Umbilical cord (tissue), 2 donors: Measurements from ENCODE around the gene LAG3. TPM values are rescaled to one million over a fixed set of nuclear protein-coding genes. Genes with fewer than 3 reads are reported as not detected.

Experiments used
- DNase-seq: peaks from one replicate; pipeline ENCODE4 v3.0.0-alpha.2; 2015; ENCODE audit warnings: low spot score
- total RNA-seq: library from RNA; depleted of rRNA; stranded (reverse); fragments of >200 nt; gene quantifications from one replicate; pipeline ENCODE4 v1.2.3, GENCODE V29; 2014; ENCODE audit warnings: low replicate concordance; ENCODE audit not compliant: insufficient read depth

The LAG3 gene
- total RNA-seq, 1 donor from 2014 or later: 1.7 TPM

DNA sequence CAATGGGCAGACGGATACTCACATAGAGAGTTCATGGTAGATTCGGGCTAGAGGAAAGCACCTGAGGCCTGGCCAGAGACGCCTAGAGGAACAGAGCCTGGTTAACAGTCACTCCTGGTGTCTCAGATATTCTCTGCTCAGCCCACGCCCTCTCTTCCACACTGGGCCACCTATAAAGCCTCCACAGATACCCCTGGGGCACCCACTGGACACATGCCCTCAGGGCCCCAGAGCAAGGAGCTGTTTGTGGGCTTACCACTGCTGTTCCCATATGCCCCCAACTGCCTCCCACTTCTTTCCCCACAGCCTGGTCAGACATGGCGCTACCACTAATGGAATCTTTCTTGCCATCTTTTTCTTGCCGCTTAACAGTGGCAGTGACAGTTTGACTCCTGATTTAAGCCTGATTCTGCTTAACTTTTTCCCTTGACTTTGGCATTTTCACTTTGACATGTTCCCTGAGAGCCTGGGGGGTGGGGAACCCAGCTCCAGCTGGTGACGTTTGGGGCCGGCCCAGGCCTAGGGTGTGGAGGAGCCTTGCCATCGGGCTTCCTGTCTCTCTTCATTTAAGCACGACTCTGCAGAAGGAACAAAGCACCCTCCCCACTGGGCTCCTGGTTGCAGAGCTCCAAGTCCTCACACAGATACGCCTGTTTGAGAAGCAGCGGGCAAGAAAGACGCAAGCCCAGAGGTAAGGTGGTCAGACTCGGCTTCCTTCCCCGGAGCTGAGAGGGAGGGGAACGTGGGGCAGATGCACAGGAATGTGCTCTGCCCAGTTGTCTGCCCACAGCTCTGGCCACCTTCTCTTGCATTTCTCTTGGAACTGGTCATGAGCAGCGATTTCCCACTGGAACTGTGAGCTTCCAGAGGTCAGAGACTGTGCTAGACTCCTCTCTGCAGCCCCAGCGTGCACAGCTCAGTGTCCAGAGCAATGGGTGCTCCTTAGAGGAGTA lies 16.9 kb downstream of the LAG3 start, which contains the start of gene CD4:
CD4 (plus strand) TSS at position 557 of the 953 bp plus-strand sequence. CDS start 10,611 bp downstream, outside the sequence.
- peak; percentile 81 for DNase-seq

- no peak for DNase-seq
Measured at GRCh38 chr12:6790496-6791150, 18.3 kb downstream of the LAG3 start.

- no peak for DNase-seq
Measured at GRCh38 chr12:6791931-6792520, 19.7 kb downstream of the LAG3 start.

- peak; percentile 89 for DNase-seq
Measured at GRCh38 chr12:6792522-6793201, 20.3 kb downstream of the LAG3 start.

GRCh38 chr12:6795088-6795487 lies 22.8 kb downstream of the LAG3 start:
- no peak for DNase-seq

- DNase-seq: no peak
Measured at GRCh38 chr12:6796576-6796975, 24.3 kb downstream of the LAG3 start.

- DNase-seq: no peak
Measured at GRCh38 chr12:6799147-6799546, 26.8 kb downstream of the LAG3 start.

DNA sequence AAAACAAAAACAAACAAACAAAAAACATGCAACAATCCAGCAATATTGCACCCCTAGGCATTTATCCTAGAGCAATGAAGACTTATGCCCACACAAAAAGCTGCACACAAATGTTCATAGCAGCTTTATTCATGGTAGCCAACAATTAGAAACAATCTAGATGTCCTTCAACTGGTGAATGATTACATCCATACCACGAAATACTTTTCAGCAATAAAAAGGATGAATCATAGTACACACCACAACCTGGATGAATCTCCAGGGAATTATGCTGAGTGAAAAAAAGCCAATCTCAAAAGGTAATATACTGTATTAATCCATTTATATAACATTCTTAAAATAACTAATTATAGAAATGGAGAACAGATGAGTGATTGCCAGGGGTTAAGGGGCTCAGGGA lies 34.9 kb downstream of the LAG3 start:
- DNase-seq: no peak

- DNase-seq: no peak
Measured at GRCh38 chr12:6809056-6809455, 36.7 kb downstream of the LAG3 start.

DNA sequence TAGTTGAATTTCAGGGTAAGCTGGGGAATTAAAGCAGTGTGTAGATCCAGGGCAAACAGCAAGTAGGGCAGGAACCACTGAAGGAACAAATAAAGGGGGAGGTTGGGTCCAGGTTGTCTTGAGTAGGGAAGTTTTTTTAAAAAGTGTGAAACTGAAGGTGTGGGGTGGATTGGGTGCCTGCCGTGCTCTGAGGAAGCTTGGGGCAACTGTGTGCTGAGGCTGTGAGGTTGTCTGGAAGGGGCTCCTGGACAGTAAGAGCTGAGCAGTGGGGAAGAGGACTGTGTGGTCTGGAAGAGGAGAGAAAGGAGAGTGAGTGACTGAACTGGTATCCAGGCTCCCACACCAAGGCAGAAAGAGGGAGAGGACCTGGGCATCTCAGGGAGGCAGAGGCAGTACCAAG lies 38.4 kb downstream of the LAG3 start:
- no peak for DNase-seq

GRCh38 chr12:6813363-6813762 lies 41.0 kb downstream of the LAG3 start:
- no peak for DNase-seq

- no peak for DNase-seq
Measured at GRCh38 chr12:6816598-6816997, 44.3 kb downstream of the LAG3 start.

DNA sequence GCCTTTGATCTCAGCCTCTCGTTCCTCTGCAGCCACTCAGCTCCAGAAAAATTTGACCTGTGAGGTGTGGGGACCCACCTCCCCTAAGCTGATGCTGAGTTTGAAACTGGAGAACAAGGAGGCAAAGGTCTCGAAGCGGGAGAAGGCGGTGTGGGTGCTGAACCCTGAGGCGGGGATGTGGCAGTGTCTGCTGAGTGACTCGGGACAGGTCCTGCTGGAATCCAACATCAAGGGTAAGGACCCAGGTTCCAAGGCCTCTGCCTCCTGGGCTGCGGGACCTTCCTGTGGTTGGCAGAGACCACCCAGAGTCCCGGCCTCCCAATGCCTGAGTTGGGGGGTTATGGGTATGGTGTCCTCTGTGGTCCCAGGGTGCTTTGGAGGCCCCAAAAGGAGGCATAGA lies 44.8 kb downstream of the LAG3 start:
- no peak for DNase-seq

GRCh38 chr12:6817662-6818157 lies 45.4 kb downstream of the LAG3 start:
- DNase-seq: no peak

DNA sequence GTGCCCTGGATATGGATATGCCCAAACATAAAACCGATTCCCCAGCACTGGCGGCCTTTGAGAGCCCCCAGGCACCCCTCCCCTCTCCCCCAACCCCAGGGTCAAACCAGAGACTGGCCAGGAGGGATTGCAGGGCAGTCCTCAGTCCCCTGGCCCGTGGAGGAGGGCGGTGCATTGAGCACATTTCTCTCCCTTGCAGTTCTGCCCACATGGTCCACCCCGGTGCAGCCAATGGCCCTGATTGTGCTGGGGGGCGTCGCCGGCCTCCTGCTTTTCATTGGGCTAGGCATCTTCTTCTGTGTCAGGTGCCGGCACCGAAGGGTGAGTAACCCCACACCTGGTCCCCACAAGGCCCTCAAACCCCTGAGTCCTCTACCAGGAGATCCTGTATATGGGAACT lies 45.9 kb downstream of the LAG3 start:
- DNase-seq: no peak

GRCh38 chr12:6818645-6819044 lies 46.3 kb downstream of the LAG3 start:
- no peak for DNase-seq

DNA sequence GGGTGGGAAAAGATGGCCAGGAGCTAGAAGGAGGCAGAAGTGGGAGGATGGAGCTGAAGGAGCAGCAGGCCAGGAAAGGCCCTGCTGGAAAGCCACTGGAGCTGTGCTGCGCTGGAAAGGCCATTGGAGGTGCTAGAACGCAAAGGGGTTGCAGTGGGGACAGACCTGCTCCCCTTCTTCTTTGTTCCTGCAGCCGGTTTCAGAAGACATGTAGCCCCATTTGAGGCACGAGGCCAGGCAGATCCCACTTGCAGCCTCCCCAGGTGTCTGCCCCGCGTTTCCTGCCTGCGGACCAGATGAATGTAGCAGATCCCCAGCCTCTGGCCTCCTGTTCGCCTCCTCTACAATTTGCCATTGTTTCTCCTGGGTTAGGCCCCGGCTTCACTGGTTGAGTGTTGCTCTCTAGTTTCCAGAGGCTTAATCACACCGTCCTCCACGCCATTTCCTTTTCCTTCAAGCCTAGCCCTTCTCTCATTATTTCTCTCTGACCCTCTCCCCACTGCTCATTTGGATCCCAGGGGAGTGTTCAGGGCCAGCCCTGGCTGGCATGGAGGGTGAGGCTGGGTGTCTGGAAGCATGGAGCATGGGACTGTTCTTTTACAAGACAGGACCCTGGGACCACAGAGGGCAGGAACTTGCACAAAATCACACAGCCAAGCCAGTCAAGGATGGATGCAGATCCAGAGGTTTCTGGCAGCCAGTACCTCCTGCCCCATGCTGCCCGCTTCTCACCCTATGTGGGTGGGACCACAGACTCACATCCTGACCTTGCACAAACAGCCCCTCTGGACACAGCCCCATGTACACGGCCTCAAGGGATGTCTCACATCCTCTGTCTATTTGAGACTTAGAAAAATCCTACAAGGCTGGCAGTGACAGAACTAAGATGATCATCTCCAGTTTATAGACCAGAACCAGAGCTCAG lies 47.0 kb downstream of the LAG3 start:
- DNase-seq: no peak

DNA sequence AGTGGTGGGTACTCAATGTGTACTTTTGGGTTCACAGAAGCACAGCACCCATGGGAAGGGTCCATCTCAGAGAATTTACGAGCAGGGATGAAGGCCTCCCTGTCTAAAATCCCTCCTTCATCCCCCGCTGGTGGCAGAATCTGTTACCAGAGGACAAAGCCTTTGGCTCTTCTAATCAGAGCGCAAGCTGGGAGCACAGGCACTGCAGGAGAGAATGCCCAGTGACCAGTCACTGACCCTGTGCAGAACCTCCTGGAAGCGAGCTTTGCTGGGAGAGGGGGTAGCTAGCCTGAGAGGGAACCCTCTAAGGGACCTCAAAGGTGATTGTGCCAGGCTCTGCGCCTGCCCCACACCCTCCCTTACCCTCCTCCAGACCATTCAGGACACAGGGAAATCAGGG lies 47.8 kb downstream of the LAG3 start:
- no peak for DNase-seq

- DNase-seq: no peak
Measured at GRCh38 chr12:6821591-6822425, 49.5 kb downstream of the LAG3 start, which contains the start of gene GPR162. Gene GPR162, plus strand, starts transcription at chr12:6821821. Its CDS starts 2,078 bp downstream, at chr12:6823899.
